OCI-LY7 (cell line): ENCODE results near the gene CST4. TPM values are rescaled to one million over a fixed set of nuclear protein-coding genes. Genes with fewer than 3 reads are reported as not detected.
"Not testable (repeated sequence)": the region's sequence is repeated elsewhere in the genome, so short reads cannot be mapped to it uniquely, and the experiment has no call there.

Source experiments
- BruUV-seq: library from RNA; stranded (reverse); fragments of 400-500 nt; replicated peaks from 2 replicates; lab custom pipeline; 2021; lab: Mats Ljungman, UMichigan
- CTCF ChIA-PET: fragments of 300-600 bp; sonication (Branson Sonifier 250); formaldehyde crosslinking; loops from one replicate; lab custom pipeline; 2022; ENCODE audit warnings: antibody characterized with exemption; ENCODE audit not compliant: unreplicated experiment; lab: Charles Lee
- POLR2A ChIA-PET: fragments of 300-600 bp; sonication (Branson Sonifier 250); formaldehyde crosslinking; loops from one replicate; lab custom pipeline; 2022; ENCODE audit warnings: antibody characterized with exemption; lab: Charles Lee
- DNase-seq: peaks from one replicate; pipeline ENCODE4 v3.0.0-alpha.2; 2015; ENCODE audit warnings: low spot score
- H2AFZ ChIP-seq: fragments of 200-600 bp; sonication (generic), shearing (Covaris generic); 2 replicates; pipeline ENCODE4 v1.6.1; 2014; ENCODE audit warnings: mild to moderate bottlenecking, antibody characterized with exemption, low read length, moderate library complexity
- H3K27ac ChIP-seq: fragments of 200-600 bp; sonication (generic); 2 replicates; pipeline ENCODE4 v1.5.1; 2014; ENCODE audit warnings: mixed run types, low read depth, mild to moderate bottlenecking, moderate library complexity, low read length, inconsistent platforms; ENCODE audit not compliant: poor library complexity, severe bottlenecking
- H3K36me3 ChIP-seq: fragments of 200-600 bp; sonication (generic); 2 replicates; pipeline ENCODE4 v1.6.1; 2014; ENCODE audit warnings: mild to moderate bottlenecking, antibody characterized with exemption, low read length, moderate library complexity, mixed read lengths; ENCODE audit not compliant: insufficient read depth
- H3K4me1 ChIP-seq: fragments of 200-600 bp; sonication (generic); 2 replicates; pipeline ENCODE4 v1.5.1; 2014; ENCODE audit warnings: mild to moderate bottlenecking, low read length; ENCODE audit not compliant: insufficient read depth, poor library complexity, severe bottlenecking
- H3K4me2 ChIP-seq: fragments of 200-600 bp; sonication (generic); 2 replicates; pipeline ENCODE4 v1.6.1; 2014; ENCODE audit warnings: mild to moderate bottlenecking, low read length
- H3K4me3 ChIP-seq: fragments of 200-600 bp; sonication (generic); 2 replicates; pipeline ENCODE4 v1.5.1; 2014; ENCODE audit warnings: mild to moderate bottlenecking, low read depth, low read length; ENCODE audit not compliant: poor library complexity, severe bottlenecking
- H3K79me2 ChIP-seq: fragments of 200-600 bp; sonication (generic); 2 replicates; pipeline ENCODE4 v1.6.1; 2016; ENCODE audit warnings: low read depth, mild to moderate bottlenecking, low read length, moderate library complexity, mixed read lengths; ENCODE audit not compliant: insufficient read depth
- H3K9me2 ChIP-seq: fragments of 200-600 bp; sonication (generic); 2 replicates; pipeline ENCODE4 v1.6.1; 2016; ENCODE audit warnings: mild to moderate bottlenecking, low read length, mixed read lengths; ENCODE audit not compliant: insufficient read depth
- H3K9me3 ChIP-seq: fragments of 200-600 bp; sonication (generic); 2 replicates; pipeline ENCODE4 v1.6.1; 2014; ENCODE audit warnings: mild to moderate bottlenecking, mixed run types, low read length, mixed read lengths
- H4K20me1 ChIP-seq: fragments of 200-600 bp; sonication (generic); 2 replicates; pipeline ENCODE4 v1.6.1; 2014; ENCODE audit warnings: mild to moderate bottlenecking, antibody characterized with exemption, low read length, moderate library complexity, mixed read lengths; ENCODE audit not compliant: insufficient read depth
- CTCF ChIP-seq: fragments of 200-600 bp; sonication (generic); conservative IDR thresholded peaks from 2 replicates; pipeline ENCODE4 v1.5.1; 2014; ENCODE audit warnings: mild to moderate bottlenecking, antibody characterized with exemption, low read length, moderate library complexity, mixed read lengths
- EZH2phosphoT487 ChIP-seq: fragments of 200-600 bp; sonication (generic); IDR thresholded peaks from 2 replicates; pipeline ENCODE4 v1.6.1; 2018; ENCODE audit warnings: low read depth, borderline replicate concordance, mild to moderate bottlenecking, mixed run types, antibody characterized with exemption, low read length, moderate library complexity, mixed read lengths
- intact Hi-C: fragments of 100-400 bp; cut with micrococcal nuclease; formaldehyde crosslinking; loops from one replicate; pipeline ENCODE4 v1.10.0; 2022; ENCODE audit not compliant: unreplicated experiment
- total RNA-seq, 2 experiments: library from RNA; depleted of rRNA in 1 of 2; stranded (reverse); fragments of >200 nt in 1 of 2; shearing (Covaris generic) in 1 of 2; gene quantifications; 2 replicates each; pipeline ENCODE4 v1.2.3, GENCODE V29; 2014 to 2022

CST4 gene
- total RNA-seq, 2 experiments from 2014 or later: not detected

- BruUV-seq: no TSS peak
- Histone ChIP-seq H4K20me1 (no peaks in the 10 kb centered on the region), H3K9me3 (no peaks in the 10 kb centered on the region), H2AFZ (no peak overlapping the region), H3K36me3 (no peaks in the 10 kb centered on the region), H3K9me2 (no peaks in the 10 kb centered on the region), H3K4me1 (no peaks in the 10 kb centered on the region), H3K4me2 (no peak overlapping the region), H3K27ac (no peak overlapping the region), H3K4me3 (no peak overlapping the region), H3K79me2 (no peaks in the 10 kb centered on the region)
- CTCF ChIA-PET: no interaction called here
- no peak for DNase-seq
- TF ChIP-seq CTCF: no peak
- TF ChIP-seq EZH2phosphoT487: no peak
- POLR2A ChIA-PET: no interaction called here
- intact Hi-C loops: no loop called here
Measured at GRCh38 chr20:23687986-23688385, 852 bp downstream of the CST4 start.

- ChIA-PET CTCF (no interaction called here), POLR2A (no interaction called here)
- DNase-seq: no peak
- no peaks in the 10 kb centered on the region for H4K20me1 ChIP-seq
- no peaks in the 10 kb centered on the region for H3K79me2 ChIP-seq
- no peak overlapping the region for H2AFZ ChIP-seq
- BruUV-seq: no TSS peak
- H3K9me3 ChIP-seq: no peaks in the 10 kb centered on the region
- H3K27ac ChIP-seq: no peak overlapping the region
- H3K9me2 ChIP-seq: no peaks in the 10 kb centered on the region
- H3K36me3 ChIP-seq: no peaks in the 10 kb centered on the region
- H3K4me2 ChIP-seq: no peak overlapping the region
- no peak overlapping the region for H3K4me3 ChIP-seq
- H3K4me1 ChIP-seq: no peaks in the 10 kb centered on the region
- TF ChIP-seq CTCF (no peak), EZH2phosphoT487 (no peak)
- intact Hi-C loops: no loop called here
Measured at GRCh38 chr20:23686046-23686750, 2.6 kb downstream of the CST4 start.

- H3K4me2 ChIP-seq, DNase-seq, POLR2A ChIA-PET, H3K27ac ChIP-seq, H3K9me3 ChIP-seq, H4K20me1 ChIP-seq, H3K9me2 ChIP-seq, H3K4me1 ChIP-seq, H3K79me2 ChIP-seq, H2AFZ ChIP-seq, intact Hi-C loops, H3K36me3 ChIP-seq, BruUV-seq, CTCF ChIA-PET, H3K4me3 ChIP-seq: not testable (repeated sequence)
Measured at GRCh38 chr20:23685529-23685896, 3.3 kb downstream of the CST4 start.
